NK-92 (cell line): ENCODE data around the gene ARHGEF37.
"Not testable (repeated sequence)": the region's sequence is repeated elsewhere in the genome, so short reads cannot be mapped to it uniquely, and the experiment has no call there.

ENCODE experiments used
- DNase-seq: peaks from one replicate; lab custom pipeline; 2025; ENCODE audit not compliant: unreplicated experiment; lab: John Stamatoyannopoulos, UW

The ARHGEF37 gene

GRCh38 chr5:149645236-149645635, 63.9 kb downstream of the ARHGEF37 start:
- DNase-seq: no peak

- DNase-seq: no peak
Observed at GRCh38 chr5:149645725-149646124, 64.4 kb downstream of the ARHGEF37 start.

GRCh38 chr5:149646564-149646963, 65.3 kb downstream of the ARHGEF37 start:
- DNase-seq: no peak

GRCh38 chr5:149647334-149647733, 66.0 kb downstream of the ARHGEF37 start:
- DNase-seq: no peak

- DNase-seq: not testable (repeated sequence)
Observed at GRCh38 chr5:149648464-149649393, 67.4 kb downstream of the ARHGEF37 start.

- not testable (repeated sequence) for DNase-seq
Observed at GRCh38 chr5:149649730-149650129, 68.4 kb downstream of the ARHGEF37 start.

GRCh38 chr5:149651686-149652085, 70.4 kb downstream of the ARHGEF37 start:
- no peak for DNase-seq

GRCh38 chr5:149652697-149653096, 71.4 kb downstream of the ARHGEF37 start:
- no peak for DNase-seq

- DNase-seq: no peak
Observed at GRCh38 chr5:149654231-149654630, 72.9 kb downstream of the ARHGEF37 start.

- DNase-seq: no peak
Observed at GRCh38 chr5:149654883-149655505, 73.7 kb downstream of the ARHGEF37 start.

- DNase-seq: no peak
Observed at GRCh38 chr5:149656576-149657182, 75.4 kb downstream of the ARHGEF37 start.

GRCh38 chr5:149657324-149657723, 76.0 kb downstream of the ARHGEF37 start:
- no peak for DNase-seq

- no peak for DNase-seq
Observed at GRCh38 chr5:149658299-149658698, 77.0 kb downstream of the ARHGEF37 start.

- no peak for DNase-seq
Observed at GRCh38 chr5:149664083-149664482, 82.8 kb downstream of the ARHGEF37 start.

- DNase-seq: no peak
Observed at GRCh38 chr5:149664666-149665415, 83.5 kb downstream of the ARHGEF37 start.

GRCh38 chr5:149665416-149666175, 84.3 kb downstream of the ARHGEF37 start:
- DNase-seq: no peak

- DNase-seq: no peak
Observed at GRCh38 chr5:149666212-149666852, 85.0 kb downstream of the ARHGEF37 start.

- no peak for DNase-seq
Observed at GRCh38 chr5:149667084-149667828, 86.0 kb downstream of the ARHGEF37 start.

GRCh38 chr5:149667829-149668330, 86.6 kb downstream of the ARHGEF37 start:
- DNase-seq: no peak
